Heart left ventricle (tissue), 13 donors: ENCODE data around the gene ACAP1.

Experiments used
- POLR2A ChIP-seq, 2 donors: fragments of 450-650 bp; IDR thresholded peaks; one replicate each; pipeline ENCODE4 v1.6.1; 2017; ENCODE audit warnings: antibody characterized with exemption in 2 of 2, mild to moderate bottlenecking in 2 of 2, moderate library complexity in 2 of 2
- TF ChIP-seq, protein P1 (sequence below), 12 donors: fragments of 200-600 bp; sonication (generic) in 4 of 12; IDR thresholded peaks; one replicate each; pipeline versions ENCODE4 v1.5.0 to v1.8.0; 2018 to 2022; ENCODE audit warnings: antibody characterized with exemption in 12 of 12, mild to moderate bottlenecking in 5 of 12
- donor health status: ischemic (EF 13 %, LVEDD 7.1; RV severe dilation, severe dysfunction).
- donor health status: DM: no; HTN: yes; CAD: no.
- donor health status: DM: no; HTN: no; CAD: no.
- donor health status: ischemic (EF 25% LVEDD 6.9; RV normal size, moderate dysfunction).
- donor health status: ischemic (EF 25% LVEDD 5.7; RV mildly dilated, moderate dysfunction).
- donor health status: ischemic (EF 35%, LVEDD 5.7; RV mildly dilated, moderate dysfunction).
- donor health status: nonischemic (EF 11% LVEDD 7.7; RV severe dilation, severe dysfunction).
- donor health status: DM: yes; HTN: yes; CAD: no.
- donor health status: PGD.
- donor health status: ischemic (EF 29% LVEDD 5.4; RV normal size, mild dysfunction).
- donor health status: nonischemic (EF 23%, LVEDD 6.1; RV moderate dilation, normal function).

DNA sequence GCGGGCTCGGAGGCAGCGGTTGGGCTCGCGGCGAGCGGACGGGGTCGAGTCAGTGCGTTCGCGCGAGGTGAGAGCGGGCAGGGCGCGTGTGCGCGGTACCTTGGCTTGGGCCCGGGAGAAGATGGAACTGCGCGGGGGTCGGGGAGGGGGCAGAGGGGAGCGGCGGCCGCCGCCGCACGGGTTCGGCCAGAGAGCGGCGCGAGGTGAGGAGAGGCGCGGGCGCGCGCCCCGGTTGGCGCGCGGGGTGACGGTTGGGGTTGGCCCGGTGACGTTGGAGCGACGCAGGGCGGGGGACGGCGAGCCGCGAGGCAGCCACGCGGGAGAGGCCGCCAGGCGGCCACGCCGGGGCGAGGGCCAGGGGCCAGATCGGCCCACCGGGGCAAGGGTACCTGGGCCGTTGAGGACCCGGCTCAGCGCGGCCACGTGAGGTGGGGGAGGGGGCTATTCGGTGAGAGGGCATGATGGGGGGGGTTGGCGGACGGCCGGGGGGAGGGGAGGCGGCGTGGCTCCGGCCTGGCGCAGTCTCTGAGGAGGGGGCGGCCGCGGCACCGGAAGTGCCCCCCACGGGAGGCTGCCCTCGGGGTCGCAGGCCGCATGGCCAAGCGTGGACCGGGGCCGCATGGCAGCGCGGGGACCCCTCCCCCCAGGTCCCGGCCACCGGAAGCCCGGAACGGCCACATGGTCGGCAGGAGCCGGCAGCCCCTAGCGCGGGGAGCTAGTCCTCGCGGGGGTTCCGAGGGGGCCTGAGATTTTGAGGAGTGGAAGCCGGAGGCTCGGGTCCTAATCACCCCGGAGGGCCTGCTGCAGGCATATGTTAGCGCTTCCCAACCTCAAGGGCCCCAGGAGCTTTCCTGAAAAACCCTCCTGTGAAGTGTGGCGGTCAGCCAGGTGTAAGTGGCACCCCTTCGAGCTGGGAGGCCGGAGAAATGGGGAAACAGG lies 28.4 kb upstream of the ACAP1 start:
- TF ChIP-seq POLR2A (IDR thresholded peaks at IDR 0.05) = peak; percentile 44 to 78
- TF ChIP-seq, protein P1, sequence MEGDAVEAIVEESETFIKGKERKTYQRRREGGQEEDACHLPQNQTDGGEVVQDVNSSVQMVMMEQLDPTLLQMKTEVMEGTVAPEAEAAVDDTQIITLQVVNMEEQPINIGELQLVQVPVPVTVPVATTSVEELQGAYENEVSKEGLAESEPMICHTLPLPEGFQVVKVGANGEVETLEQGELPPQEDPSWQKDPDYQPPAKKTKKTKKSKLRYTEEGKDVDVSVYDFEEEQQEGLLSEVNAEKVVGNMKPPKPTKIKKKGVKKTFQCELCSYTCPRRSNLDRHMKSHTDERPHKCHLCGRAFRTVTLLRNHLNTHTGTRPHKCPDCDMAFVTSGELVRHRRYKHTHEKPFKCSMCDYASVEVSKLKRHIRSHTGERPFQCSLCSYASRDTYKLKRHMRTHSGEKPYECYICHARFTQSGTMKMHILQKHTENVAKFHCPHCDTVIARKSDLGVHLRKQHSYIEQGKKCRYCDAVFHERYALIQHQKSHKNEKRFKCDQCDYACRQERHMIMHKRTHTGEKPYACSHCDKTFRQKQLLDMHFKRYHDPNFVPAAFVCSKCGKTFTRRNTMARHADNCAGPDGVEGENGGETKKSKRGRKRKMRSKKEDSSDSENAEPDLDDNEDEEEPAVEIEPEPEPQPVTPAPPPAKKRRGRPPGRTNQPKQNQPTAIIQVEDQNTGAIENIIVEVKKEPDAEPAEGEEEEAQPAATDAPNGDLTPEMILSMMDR (IDR thresholded peaks at IDR 0.05) = peak in 1 of 12 donors; percentile 15
